ENCODE measurements around the gene VAV2.

DNA sequence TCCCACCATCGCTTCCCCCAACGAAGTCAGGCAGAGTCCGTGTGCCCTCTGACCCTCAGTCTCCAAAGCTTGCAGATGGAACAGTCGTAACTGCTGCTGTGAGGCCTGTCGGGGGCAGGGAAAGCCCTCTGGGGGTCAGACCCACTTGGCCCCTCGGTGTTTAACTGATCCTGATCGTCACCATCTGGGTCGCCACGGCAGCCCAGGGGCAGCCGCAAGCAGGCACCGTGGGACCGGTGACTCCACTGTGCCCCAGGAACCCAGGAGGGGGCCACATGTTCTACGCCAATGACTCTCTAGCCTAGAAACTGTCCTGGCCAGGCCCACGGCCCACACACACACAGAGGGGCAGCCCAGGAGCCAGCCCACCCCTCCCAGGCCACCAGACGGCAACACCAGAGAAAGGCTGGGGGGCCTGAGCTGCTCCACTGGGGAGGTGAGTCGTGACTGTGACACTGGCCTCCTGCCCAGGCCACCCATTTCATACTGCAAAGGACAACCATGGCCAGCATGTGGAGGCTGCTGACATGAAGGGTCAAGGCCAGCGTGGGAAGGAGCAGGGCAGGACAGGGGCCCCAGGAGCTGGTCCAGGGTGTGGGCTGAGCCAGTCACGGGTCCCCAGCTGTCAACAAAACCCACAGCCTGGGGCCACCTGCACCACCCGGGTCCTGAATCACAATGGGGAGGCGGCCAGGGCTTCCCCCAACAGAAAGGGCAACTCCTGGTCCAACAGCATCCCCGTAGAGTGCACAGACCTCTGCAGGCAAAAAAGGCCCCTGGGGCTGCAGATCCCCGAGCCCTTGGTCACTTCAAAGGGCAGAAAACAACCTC, 20.8 kb downstream of the VAV2 start:
- TF ChIP-seq, protein P1, sequence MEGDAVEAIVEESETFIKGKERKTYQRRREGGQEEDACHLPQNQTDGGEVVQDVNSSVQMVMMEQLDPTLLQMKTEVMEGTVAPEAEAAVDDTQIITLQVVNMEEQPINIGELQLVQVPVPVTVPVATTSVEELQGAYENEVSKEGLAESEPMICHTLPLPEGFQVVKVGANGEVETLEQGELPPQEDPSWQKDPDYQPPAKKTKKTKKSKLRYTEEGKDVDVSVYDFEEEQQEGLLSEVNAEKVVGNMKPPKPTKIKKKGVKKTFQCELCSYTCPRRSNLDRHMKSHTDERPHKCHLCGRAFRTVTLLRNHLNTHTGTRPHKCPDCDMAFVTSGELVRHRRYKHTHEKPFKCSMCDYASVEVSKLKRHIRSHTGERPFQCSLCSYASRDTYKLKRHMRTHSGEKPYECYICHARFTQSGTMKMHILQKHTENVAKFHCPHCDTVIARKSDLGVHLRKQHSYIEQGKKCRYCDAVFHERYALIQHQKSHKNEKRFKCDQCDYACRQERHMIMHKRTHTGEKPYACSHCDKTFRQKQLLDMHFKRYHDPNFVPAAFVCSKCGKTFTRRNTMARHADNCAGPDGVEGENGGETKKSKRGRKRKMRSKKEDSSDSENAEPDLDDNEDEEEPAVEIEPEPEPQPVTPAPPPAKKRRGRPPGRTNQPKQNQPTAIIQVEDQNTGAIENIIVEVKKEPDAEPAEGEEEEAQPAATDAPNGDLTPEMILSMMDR (IDR thresholded peaks at IDR 0.05): no peak
- TF ChIP-seq, protein P2, sequence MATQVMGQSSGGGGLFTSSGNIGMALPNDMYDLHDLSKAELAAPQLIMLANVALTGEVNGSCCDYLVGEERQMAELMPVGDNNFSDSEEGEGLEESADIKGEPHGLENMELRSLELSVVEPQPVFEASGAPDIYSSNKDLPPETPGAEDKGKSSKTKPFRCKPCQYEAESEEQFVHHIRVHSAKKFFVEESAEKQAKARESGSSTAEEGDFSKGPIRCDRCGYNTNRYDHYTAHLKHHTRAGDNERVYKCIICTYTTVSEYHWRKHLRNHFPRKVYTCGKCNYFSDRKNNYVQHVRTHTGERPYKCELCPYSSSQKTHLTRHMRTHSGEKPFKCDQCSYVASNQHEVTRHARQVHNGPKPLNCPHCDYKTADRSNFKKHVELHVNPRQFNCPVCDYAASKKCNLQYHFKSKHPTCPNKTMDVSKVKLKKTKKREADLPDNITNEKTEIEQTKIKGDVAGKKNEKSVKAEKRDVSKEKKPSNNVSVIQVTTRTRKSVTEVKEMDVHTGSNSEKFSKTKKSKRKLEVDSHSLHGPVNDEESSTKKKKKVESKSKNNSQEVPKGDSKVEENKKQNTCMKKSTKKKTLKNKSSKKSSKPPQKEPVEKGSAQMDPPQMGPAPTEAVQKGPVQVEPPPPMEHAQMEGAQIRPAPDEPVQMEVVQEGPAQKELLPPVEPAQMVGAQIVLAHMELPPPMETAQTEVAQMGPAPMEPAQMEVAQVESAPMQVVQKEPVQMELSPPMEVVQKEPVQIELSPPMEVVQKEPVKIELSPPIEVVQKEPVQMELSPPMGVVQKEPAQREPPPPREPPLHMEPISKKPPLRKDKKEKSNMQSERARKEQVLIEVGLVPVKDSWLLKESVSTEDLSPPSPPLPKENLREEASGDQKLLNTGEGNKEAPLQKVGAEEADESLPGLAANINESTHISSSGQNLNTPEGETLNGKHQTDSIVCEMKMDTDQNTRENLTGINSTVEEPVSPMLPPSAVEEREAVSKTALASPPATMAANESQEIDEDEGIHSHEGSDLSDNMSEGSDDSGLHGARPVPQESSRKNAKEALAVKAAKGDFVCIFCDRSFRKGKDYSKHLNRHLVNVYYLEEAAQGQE (IDR thresholded peaks at IDR 0.05; ENCODE audit: insufficient read depth in 1 of 2, low read depth in 2 of 2, low read length in 1 of 2): no peak
- no peak for TF ChIP-seq POLR2AphosphoS5 (IDR thresholded peaks at IDR 0.05; ENCODE audit: low read depth, low read length)
- no peak for TF ChIP-seq SIN3A (IDR thresholded peaks at IDR 0.05; ENCODE audit: borderline replicate concordance, insufficient read depth, low read depth, low read length)
- no peak; the same call in 1 of the 2 replicates for TF ChIP-seq TCF7L2 (IDR thresholded peaks at IDR 0.05; ENCODE audit: low read depth, low read length)
